SK-N-SH (cell line): ENCODE data around the gene MTR. TPM values are rescaled to one million over a fixed set of nuclear protein-coding genes. Genes with fewer than 3 reads are reported as not detected.

Experiments
- CTCF ChIA-PET: fragments of 300-600, 350-600 bp; formaldehyde crosslinking; extraction: SDS; loops from one replicate; lab custom pipeline; 2021; lab: Yijun Ruan, JAX
- POLR2A ChIA-PET: fragments of 350-600 bp; sonication (Branson Sonifier 250); formaldehyde crosslinking; extraction: SDS; loops from one replicate; lab custom pipeline; 2020; ENCODE audit warnings: antibody characterized with exemption, inconsistent platforms; lab: Yijun Ruan, JAX
- DNase-seq: peaks from one replicate; pipeline ENCODE4 v3.0.0; 2012
- H2AFZ ChIP-seq: fragments of 200-600 bp; sonication (generic); 2 replicates; pipeline ENCODE4 v1.8.1; 2016; ENCODE audit warnings: antibody characterized with exemption, mild to moderate bottlenecking, low read depth
- H3F3A ChIP-seq: fragments of 200-600 bp; sonication (generic); replicated peaks from 2 replicates; pipeline ENCODE3; 2016; ENCODE audit warnings: antibody characterized with exemption, mild to moderate bottlenecking; ENCODE audit not compliant: insufficient read depth
- H3K27ac ChIP-seq, 2 experiments: fragments of 200-500 bp in 1 of 2; fragments of 200-600 bp in 1 of 2; sonication (Bioruptor generic) in 1 of 2; sonication (generic), shearing (Covaris generic) in 1 of 2; 2 replicates each; pipeline versions ENCODE4 v1.5.1 to v1.6.1; 2014 to 2016; ENCODE audit warnings: low read depth in 2 of 2, inconsistent platforms in 1 of 2, low read length in 1 of 2, mild to moderate bottlenecking in 1 of 2, mixed read lengths in 1 of 2
- H3K27me3 ChIP-seq: fragments of 200-600 bp; sonication (generic), shearing (Covaris generic); 2 replicates; pipeline ENCODE4 v1.6.1; 2016; ENCODE audit warnings: mixed run types; ENCODE audit not compliant: insufficient read depth
- H3K36me3 ChIP-seq, 2 experiments: fragments of 200-500 bp in 1 of 2; fragments of 200-600 bp in 1 of 2; sonication (Bioruptor generic) in 1 of 2; sonication (generic) in 1 of 2; replicated peaks in 1 of 2; 2 replicates each; pipeline versions ENCODE3 to v1.5.1; 2014 to 2016; ENCODE audit warnings: low read length in 1 of 2, mild to moderate bottlenecking in 1 of 2; ENCODE audit not compliant: insufficient read depth in 2 of 2, control insufficient read depth in 1 of 2
- H3K4me1 ChIP-seq, 2 experiments: fragments of 200-500 bp in 1 of 2; fragments of 200-600 bp in 1 of 2; sonication (Bioruptor generic) in 1 of 2; sonication (generic), shearing (Covaris generic) in 1 of 2; 2 replicates each; pipeline versions ENCODE4 v1.5.1 to v1.6.1; 2014 to 2016; ENCODE audit warnings: low read depth in 1 of 2, low read length in 1 of 2, mixed run types in 1 of 2; ENCODE audit not compliant: insufficient read depth in 2 of 2, control insufficient read depth in 1 of 2
- H3K4me2 ChIP-seq: fragments of 200-600 bp; sonication (generic), shearing (Covaris generic); 2 replicates; pipeline ENCODE4 v1.6.1; 2017; ENCODE audit warnings: mixed run types
- H3K4me3 ChIP-seq, 2 experiments: fragments of 200-500 bp in 1 of 2; fragments of 200-600 bp in 1 of 2; sonication (Bioruptor generic) in 1 of 2; sonication (generic), shearing (Covaris generic) in 1 of 2; 2 replicates each; pipeline versions ENCODE4 v1.5.1 to v1.8.1; 2014 to 2016; ENCODE audit warnings: low read depth in 2 of 2, inconsistent platforms in 1 of 2, low read length in 1 of 2, mild to moderate bottlenecking in 1 of 2, mixed read lengths in 1 of 2, moderate library complexity in 1 of 2
- H3K79me2 ChIP-seq: fragments of 200-600 bp; sonication (generic); 2 replicates; pipeline ENCODE4 v1.8.1; 2017; ENCODE audit warnings: mild to moderate bottlenecking; ENCODE audit not compliant: insufficient read depth
- H3K9ac ChIP-seq: fragments of 200-600 bp; sonication (generic); 2 replicates; pipeline ENCODE4 v1.6.1; 2017; ENCODE audit warnings: mixed run types
- H3K9me2 ChIP-seq: fragments of 200-600 bp; sonication (generic); 2 replicates; pipeline ENCODE4 v1.6.1; 2017; ENCODE audit warnings: mixed run types
- H3K9me3 ChIP-seq: fragments of 200-600 bp; sonication (generic); 2 replicates; pipeline ENCODE4 v1.6.1; 2017; ENCODE audit warnings: mixed run types, mild to moderate bottlenecking, moderate library complexity
- H4K20me1 ChIP-seq: fragments of 200-600 bp; sonication (generic); 2 replicates; pipeline ENCODE4 v1.6.1; 2017; ENCODE audit warnings: mild to moderate bottlenecking, mixed run types; ENCODE audit not compliant: insufficient read depth
- EZH2phosphoT487 ChIP-seq: fragments of 200-600 bp; sonication (generic); IDR thresholded peaks from 2 replicates; pipeline ENCODE4 v1.6.1; 2017; ENCODE audit warnings: low read depth, mixed run types, mild to moderate bottlenecking, antibody characterized with exemption, moderate library complexity, borderline replicate concordance
- FOXJ3 ChIP-seq: sonication (generic); formaldehyde crosslinking; IDR thresholded peaks from 2 replicates; pipeline ENCODE4 v1.5.1; 2020; ENCODE audit warnings: mild to moderate bottlenecking, missing genetic modification reagents
- JUND ChIP-seq: IDR thresholded peaks from 2 replicates; pipeline ENCODE4 v1.4.0; 2012
- MXI1 ChIP-seq: IDR thresholded peaks from 2 replicates; pipeline ENCODE4 v1.6.1; 2012; ENCODE audit warnings: mild to moderate bottlenecking, low read depth, low read length, improper control_type of control experiment
- YY1 ChIP-seq: IDR thresholded peaks from 2 replicates; pipeline ENCODE4 v1.4.0; 2012; ENCODE audit warnings: low read depth, mild to moderate bottlenecking
- WGBS: methylation state at CpG from one replicate; pipeline ENCODE4 v1.1.6; 2017; ENCODE audit warnings: low lambda C conversion rate; 5-methylcytosine and 5-hydroxymethylcytosine counted together
- polyA plus RNA-seq, 3 experiments: library from polyadenylated mRNA; depleted of rRNA; stranded (reverse); fragments of >200 nt; gene quantifications; 2 replicates each; pipeline ENCODE4 v1.2.3, GENCODE V29; 2012
- TF ChIP-seq, protein P1 (sequence below): IDR thresholded peaks from 2 replicates; pipeline ENCODE4 v1.4.0; 2012; ENCODE audit warnings: low read depth, borderline replicate concordance

The MTR gene
- polyA plus RNA-seq, 1 of the 3 experiments (the other 2 are of a cell fraction): 5.4 TPM

DNA sequence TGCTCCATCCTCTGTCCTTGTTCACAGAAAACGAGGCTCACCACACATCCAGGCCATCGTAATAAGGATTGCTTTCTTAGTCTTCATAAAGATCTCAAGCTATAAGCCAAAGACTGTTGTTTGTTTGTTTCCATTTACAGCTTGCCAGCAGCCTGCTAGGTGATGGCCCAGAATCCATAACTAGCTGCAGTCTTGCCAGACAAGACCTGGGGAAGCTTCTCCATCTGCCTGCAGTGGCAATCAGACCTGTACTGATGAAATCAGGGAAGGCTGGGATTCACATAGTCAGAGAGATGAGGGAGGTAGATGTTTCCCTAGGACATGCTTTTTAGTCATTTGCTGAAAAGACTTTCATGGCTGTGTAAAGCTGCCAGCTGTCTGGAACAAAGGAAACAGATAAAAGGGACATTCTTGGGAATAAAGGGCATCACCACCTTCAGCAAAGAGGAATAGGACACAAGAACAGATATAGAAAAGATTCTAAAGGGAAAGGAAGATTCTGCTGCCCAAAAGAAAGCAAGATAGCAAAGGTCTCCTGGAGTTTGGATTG lies 158.1 kb downstream of the MTR start:
- Histone ChIP-seq H2AFZ (no peak overlapping the region), H3K4me2 (no peak overlapping the region), H3K9ac (no peak overlapping the region), H3K79me2 (no peaks in the 10 kb centered on the region), H3K9me3 (no peaks in the 10 kb centered on the region), H3K9me2 (no peaks in the 10 kb centered on the region), H4K20me1 (no peaks in the 10 kb centered on the region), H3F3A (no peaks in the 10 kb centered on the region), H3K27ac (no peak overlapping the region), H3K4me1 (no peaks in the 10 kb centered on the region; a peak in 1 of 4 replicates), H3K36me3 (no peaks in the 10 kb centered on the region), H3K27me3 (no peaks in the 10 kb centered on the region), H3K4me3 (no peak overlapping the region)
- ChIA-PET POLR2A (no interaction called here), CTCF (interaction anchor here (1.0 to 1.4 kb wide), 2 partner anchors 11 to 433 kb away, joined by 3 to 4 read pairs; no protein-coding TSS in a partner anchor)
- TF ChIP-seq EZH2phosphoT487: no peak
- TF ChIP-seq MXI1: no peak
- TF ChIP-seq, protein P1, sequence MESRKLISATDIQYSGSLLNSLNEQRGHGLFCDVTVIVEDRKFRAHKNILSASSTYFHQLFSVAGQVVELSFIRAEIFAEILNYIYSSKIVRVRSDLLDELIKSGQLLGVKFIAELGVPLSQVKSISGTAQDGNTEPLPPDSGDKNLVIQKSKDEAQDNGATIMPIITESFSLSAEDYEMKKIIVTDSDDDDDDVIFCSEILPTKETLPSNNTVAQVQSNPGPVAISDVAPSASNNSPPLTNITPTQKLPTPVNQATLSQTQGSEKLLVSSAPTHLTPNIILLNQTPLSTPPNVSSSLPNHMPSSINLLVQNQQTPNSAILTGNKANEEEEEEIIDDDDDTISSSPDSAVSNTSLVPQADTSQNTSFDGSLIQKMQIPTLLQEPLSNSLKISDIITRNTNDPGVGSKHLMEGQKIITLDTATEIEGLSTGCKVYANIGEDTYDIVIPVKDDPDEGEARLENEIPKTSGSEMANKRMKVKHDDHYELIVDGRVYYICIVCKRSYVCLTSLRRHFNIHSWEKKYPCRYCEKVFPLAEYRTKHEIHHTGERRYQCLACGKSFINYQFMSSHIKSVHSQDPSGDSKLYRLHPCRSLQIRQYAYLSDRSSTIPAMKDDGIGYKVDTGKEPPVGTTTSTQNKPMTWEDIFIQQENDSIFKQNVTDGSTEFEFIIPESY: no peak
- TF ChIP-seq FOXJ3: no peak
- no peak for TF ChIP-seq JUND
- TF ChIP-seq YY1: no peak
- DNase-seq: no peak
- WGBS: 0% methylated on average over 2 of the region's 2 CpGs

Other genes starting within 250 kb of the MTR start
- 10.6 and 15.2 TPM in 2 replicates for gene HEATR1, start 190.8 kb upstream of the MTR start, polyA plus RNA-seq (2012; rRNA removed)
- gene ACTN2, start 108.8 kb upstream of the MTR start, polyA plus RNA-seq (2012; rRNA removed): 0.10 and 0.15 TPM in 2 replicates
- gene MT1HL1, start 209.1 kb downstream of the MTR start, polyA plus RNA-seq (2012; rRNA removed): not detected in 2 replicates
- gene RYR2, start 246.9 kb downstream of the MTR start, polyA plus RNA-seq (2012; rRNA removed): under 0.01 and 0.03 TPM in 2 replicates